Activated CD4-positive, alpha-beta memory T cell treated with anti-CD3 and anti-CD28 coated beads, Interleukin-2, amount 10 ng/mL, durations not matched to agents 7 days and 5 days (primary cell): ENCODE measurements around the gene PTGES3L. TPM values are rescaled to one million over a fixed set of nuclear protein-coding genes. Genes with fewer than 3 reads are reported as not detected.

ENCODE experiments used
- CTCF ChIA-PET: fragments of 350-600 bp; sonication (Branson Sonifier 250); formaldehyde crosslinking; loops from one replicate; lab custom pipeline; 2021; ENCODE audit warnings: antibody characterized with exemption, inconsistent platforms; lab: Charles Lee
- POLR2A ChIA-PET: fragments of 350-600 bp; sonication (Branson Sonifier 250); formaldehyde crosslinking; loops from one replicate; lab custom pipeline; 2021; ENCODE audit warnings: antibody characterized with exemption; lab: Charles Lee
- DNase-seq: peaks from one replicate; pipeline ENCODE4 v3.0.0-alpha.2; 2020
- H3K27ac Mint-ChIP-seq: one replicate; pipeline ENCODE4 v1.8.0; 2021; ENCODE audit warnings: mild to moderate bottlenecking, mixed read lengths
- H3K27me3 Mint-ChIP-seq: one replicate; pipeline ENCODE4 v1.8.0; 2021; ENCODE audit warnings: mixed read lengths
- H3K36me3 Mint-ChIP-seq: one replicate; pipeline ENCODE4 v1.8.0; 2021; ENCODE audit warnings: low read depth, mixed read lengths
- H3K4me1 Mint-ChIP-seq: one replicate; pipeline ENCODE4 v1.8.0; 2021; ENCODE audit warnings: mixed read lengths
- H3K4me3 Mint-ChIP-seq: one replicate; pipeline ENCODE4 v1.8.0; 2021; ENCODE audit warnings: mild to moderate bottlenecking, mixed read lengths
- H3K9me3 Mint-ChIP-seq: one replicate; pipeline ENCODE4 v1.8.0; 2021; ENCODE audit warnings: mixed read lengths
- total RNA-seq, 2 experiments: library from RNA; stranded (reverse); gene quantifications; one replicate each; pipeline ENCODE4 v1.2.3, GENCODE V29; 2021

Gene PTGES3L
- total RNA-seq, 2 experiments from 2014 or later = 0.40 to 0.65 TPM

DNA sequence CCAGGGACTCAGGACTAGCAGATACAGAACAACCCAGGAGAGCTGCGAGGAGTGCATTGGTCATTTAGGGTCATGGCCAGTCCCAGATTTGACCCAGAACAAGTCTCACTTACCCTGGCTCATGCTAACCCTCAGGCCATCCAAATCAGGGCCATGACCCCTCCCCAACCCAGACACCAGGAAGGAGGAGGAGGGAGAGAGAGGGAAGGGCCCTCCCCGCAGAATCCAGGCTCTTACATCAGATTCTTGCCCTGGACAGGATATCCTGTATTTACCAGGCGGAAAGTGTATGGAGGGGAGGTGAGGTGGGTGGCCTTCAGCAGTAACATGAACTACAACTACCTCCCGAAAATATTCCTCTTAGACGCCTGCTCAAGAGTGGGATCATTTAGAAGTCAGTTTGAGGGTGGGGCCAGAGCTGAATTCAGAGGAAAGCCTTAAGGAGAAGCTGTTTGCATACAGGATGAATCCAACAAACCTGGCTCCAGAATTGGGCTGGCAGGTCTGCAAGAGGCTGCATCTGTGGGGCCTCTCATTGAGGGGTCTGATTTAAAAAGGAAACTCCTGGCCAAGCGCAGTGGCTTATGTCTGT, 40.2 kb upstream of the PTGES3L start:
- H3K4me3 Mint-ChIP-seq = no peak overlapping the region
- H3K9me3 Mint-ChIP-seq = no peaks in the 10 kb centered on the region
- peaks cover 37% of the 10 kb centered on the region for H3K4me1 Mint-ChIP-seq
- H3K27me3 Mint-ChIP-seq = peaks cover 12% of the 10 kb centered on the region
- no peak overlapping the region for H3K27ac Mint-ChIP-seq
- POLR2A ChIA-PET = interaction anchor here (1.1 to 3.0 kb wide), 2 partner anchors 18 to 21 kb away, joined by 3 to 22 read pairs; partner anchors contain the start of gene RPL27
- H3K36me3 Mint-ChIP-seq = peaks cover 9% of the 10 kb centered on the region
- DNase-seq = no peak
- CTCF ChIA-PET = interaction anchor here (1.7 kb wide), 1 partner anchor 13 kb away, joined by 3 read pairs; the partner anchor contains the start of gene IFI35

GRCh38 chr17:43019418-43019817, 39.5 kb upstream of the PTGES3L start:
- H3K27me3 Mint-ChIP-seq = peaks cover 7% of the 10 kb centered on the region
- ChIA-PET CTCF (interaction anchor here (1.1 kb wide), 1 partner anchor 12 kb away, joined by 6 read pairs; no protein-coding TSS in a partner anchor), POLR2A (interaction anchor here (1.0 to 2.5 kb wide), 2 partner anchors 12 to 20 kb away, joined by 3 to 14 read pairs; partner anchors contain the start of gene IFI35)
- no peak overlapping the region for H3K4me3 Mint-ChIP-seq
- H3K9me3 Mint-ChIP-seq = no peaks in the 10 kb centered on the region
- H3K27ac Mint-ChIP-seq = no peak overlapping the region
- no peak for DNase-seq
- H3K36me3 Mint-ChIP-seq = peaks cover 15% of the 10 kb centered on the region
- peaks cover 32% of the 10 kb centered on the region for H3K4me1 Mint-ChIP-seq

DNA sequence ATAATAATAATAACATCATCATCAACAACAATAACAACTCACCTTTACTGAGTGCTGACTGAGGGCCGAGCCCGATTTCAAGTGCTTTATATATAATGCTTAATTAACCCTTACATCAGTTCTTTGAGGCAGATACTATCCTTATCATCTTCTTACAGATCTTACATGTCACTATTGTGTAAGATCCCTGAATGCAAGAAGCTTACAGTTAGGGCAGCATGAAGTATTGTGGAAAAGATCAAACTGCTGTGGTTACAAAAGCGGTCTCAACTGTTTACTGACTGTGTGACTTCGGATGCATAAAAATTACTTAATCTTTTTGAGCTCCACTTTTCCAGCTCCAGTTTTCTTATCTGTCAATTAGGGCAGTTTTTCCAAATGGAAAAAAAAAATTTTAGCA, 39.1 kb upstream of the PTGES3L start:
- H3K4me3 Mint-ChIP-seq = no peak overlapping the region
- H3K27ac Mint-ChIP-seq = no peak overlapping the region
- ChIA-PET POLR2A (interaction anchor here (1.0 to 2.5 kb wide), 2 partner anchors 12 to 20 kb away, joined by 3 to 14 read pairs; partner anchors contain the start of gene IFI35), CTCF (interaction anchor here (1.1 kb wide), 1 partner anchor 12 kb away, joined by 6 read pairs; no protein-coding TSS in a partner anchor)
- peaks cover 19% of the 10 kb centered on the region for H3K36me3 Mint-ChIP-seq
- DNase-seq = no peak
- peaks cover 4% of the 10 kb centered on the region for H3K27me3 Mint-ChIP-seq
- H3K9me3 Mint-ChIP-seq = no peaks in the 10 kb centered on the region
- H3K4me1 Mint-ChIP-seq = peaks cover 27% of the 10 kb centered on the region

- ChIA-PET POLR2A (interaction anchor here (0.5 to 2.5 kb wide), 4 partner anchors 9 to 20 kb away, joined by 3 to 14 read pairs (median 5); partner anchors contain the start of genes IFI35 and RPL27), CTCF (interaction anchor here (1.0 to 1.1 kb wide), 2 partner anchors 11 to 89 kb away, joined by 3 to 6 read pairs; no protein-coding TSS in a partner anchor)
- no peak overlapping the region for H3K27ac Mint-ChIP-seq
- DNase-seq = peak; percentile 35
- peaks cover 26% of the 10 kb centered on the region for H3K4me1 Mint-ChIP-seq
- peaks cover 4% of the 10 kb centered on the region for H3K27me3 Mint-ChIP-seq
- peaks cover 25% of the 10 kb centered on the region for H3K36me3 Mint-ChIP-seq
- H3K9me3 Mint-ChIP-seq = no peaks in the 10 kb centered on the region
- no peak overlapping the region for H3K4me3 Mint-ChIP-seq
Observed at GRCh38 chr17:43018008-43018853, 38.4 kb upstream of the PTGES3L start.

DNA sequence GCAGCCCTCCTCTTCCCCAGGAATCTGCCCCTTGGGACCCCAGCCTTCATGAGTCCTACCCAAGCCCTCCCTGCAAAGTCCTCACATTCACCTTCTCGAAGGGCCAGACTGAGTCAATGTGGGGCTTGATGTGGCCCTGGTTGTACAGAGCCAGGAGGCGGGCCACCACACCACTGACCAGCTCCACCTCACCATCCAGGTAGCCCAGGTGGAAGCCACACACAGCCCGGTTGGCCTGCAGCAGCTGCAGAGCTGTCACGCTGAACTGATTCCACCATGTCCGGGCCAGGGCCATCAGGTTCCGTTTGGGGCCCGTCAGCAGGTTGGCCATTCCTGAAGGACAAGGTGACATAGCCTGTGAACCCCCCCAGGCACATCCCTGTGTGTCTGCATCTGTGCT, 36.3 kb upstream of the PTGES3L start:
- H3K4me3 Mint-ChIP-seq = no peak overlapping the region

GRCh38 chr17:43015579-43015978, 35.7 kb upstream of the PTGES3L start:
- Mint-ChIP-seq H3K4me1 (peaks cover 30% of the 10 kb centered on the region), H3K9me3 (no peaks in the 10 kb centered on the region), H3K36me3 (peaks cover 42% of the 10 kb centered on the region), H3K4me3 (no peak overlapping the region), H3K27me3 (peaks cover 3% of the 10 kb centered on the region), H3K27ac (no peak overlapping the region)
- no peak for DNase-seq
- CTCF ChIA-PET = interaction anchor here (0.6 kb wide), 1 partner anchor 17 kb away, joined by 3 read pairs; the partner anchor contains the start of gene RPL27
- POLR2A ChIA-PET = interaction anchor here (1.6 to 2.1 kb wide), 2 partner anchors 9 to 18 kb away, joined by 4 to 5 read pairs; partner anchors contain the start of gene IFI35

More for the DNA sequence above, 36.3 kb upstream of the PTGES3L start:
- DNase-seq = no peak
- H3K27me3 Mint-ChIP-seq = peaks cover 3% of the 10 kb centered on the region
- no peak overlapping the region for H3K27ac Mint-ChIP-seq
- no peaks in the 10 kb centered on the region for H3K9me3 Mint-ChIP-seq
- CTCF ChIA-PET = no interaction called here
- H3K4me1 Mint-ChIP-seq = peaks cover 29% of the 10 kb centered on the region
- POLR2A ChIA-PET = interaction anchor here (2.1 kb wide), 1 partner anchor 9 kb away, joined by 5 read pairs; the partner anchor contains the start of gene IFI35
- peaks cover 39% of the 10 kb centered on the region for H3K36me3 Mint-ChIP-seq

DNA sequence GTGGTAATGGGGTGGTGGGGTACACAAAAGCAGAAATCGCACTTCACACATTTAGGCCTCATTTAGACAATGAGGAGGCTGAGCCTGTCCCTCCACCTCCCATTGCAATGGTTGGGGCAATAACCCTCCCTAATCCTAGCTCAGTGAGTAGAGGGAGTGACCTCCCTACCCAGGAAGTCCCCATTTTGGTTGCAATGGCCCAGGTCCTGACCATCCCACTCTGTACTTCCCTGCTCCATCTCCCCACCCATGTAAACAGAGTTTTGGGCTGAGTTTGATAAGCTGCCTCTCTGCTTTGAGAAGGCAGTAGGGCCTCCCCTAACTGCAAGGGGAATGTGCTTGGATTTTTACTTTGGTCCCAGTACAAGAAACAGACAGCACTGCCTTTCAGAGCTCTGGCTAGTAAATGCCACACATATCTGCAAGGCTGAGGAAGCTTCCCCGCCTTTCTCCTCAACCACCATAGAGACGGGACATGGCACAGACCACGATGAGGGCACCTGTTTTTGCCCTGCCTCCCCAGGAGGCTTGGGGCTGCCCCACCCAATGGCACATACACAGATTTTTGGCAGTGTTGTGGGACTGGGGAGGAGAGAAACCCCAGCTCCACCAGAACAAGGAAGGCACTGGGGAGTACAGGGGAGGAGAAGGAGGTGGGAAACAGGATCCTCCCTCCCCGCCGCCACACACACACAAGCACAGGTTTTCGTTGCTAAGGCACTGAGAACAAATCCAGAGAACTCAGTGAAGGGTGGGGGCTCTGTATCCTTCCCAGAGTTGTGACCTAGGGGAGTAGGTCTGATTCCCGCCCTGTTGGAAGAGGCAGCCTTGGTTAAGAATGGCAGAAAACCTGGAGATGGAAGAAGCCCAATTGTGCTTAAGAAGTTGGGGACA, 35.0 kb upstream of the PTGES3L start:
- no peak overlapping the region for H3K27ac Mint-ChIP-seq
- no peak overlapping the region for H3K4me3 Mint-ChIP-seq
- DNase-seq = no peak
- H3K4me1 Mint-ChIP-seq = peaks cover 36% of the 10 kb centered on the region
- H3K9me3 Mint-ChIP-seq = no peaks in the 10 kb centered on the region
- POLR2A ChIA-PET = interaction anchor here (0.7 to 2.1 kb wide), 4 partner anchors 8 to 346 kb away, joined by 3 to 5 read pairs (median 4); partner anchors contain the start of gene IFI35
- H3K27me3 Mint-ChIP-seq = peaks cover 3% of the 10 kb centered on the region
- peaks cover 47% of the 10 kb centered on the region for H3K36me3 Mint-ChIP-seq
- CTCF ChIA-PET = interaction anchor here (0.6 kb wide), 1 partner anchor 17 kb away, joined by 3 read pairs; the partner anchor contains the start of gene RPL27

DNA sequence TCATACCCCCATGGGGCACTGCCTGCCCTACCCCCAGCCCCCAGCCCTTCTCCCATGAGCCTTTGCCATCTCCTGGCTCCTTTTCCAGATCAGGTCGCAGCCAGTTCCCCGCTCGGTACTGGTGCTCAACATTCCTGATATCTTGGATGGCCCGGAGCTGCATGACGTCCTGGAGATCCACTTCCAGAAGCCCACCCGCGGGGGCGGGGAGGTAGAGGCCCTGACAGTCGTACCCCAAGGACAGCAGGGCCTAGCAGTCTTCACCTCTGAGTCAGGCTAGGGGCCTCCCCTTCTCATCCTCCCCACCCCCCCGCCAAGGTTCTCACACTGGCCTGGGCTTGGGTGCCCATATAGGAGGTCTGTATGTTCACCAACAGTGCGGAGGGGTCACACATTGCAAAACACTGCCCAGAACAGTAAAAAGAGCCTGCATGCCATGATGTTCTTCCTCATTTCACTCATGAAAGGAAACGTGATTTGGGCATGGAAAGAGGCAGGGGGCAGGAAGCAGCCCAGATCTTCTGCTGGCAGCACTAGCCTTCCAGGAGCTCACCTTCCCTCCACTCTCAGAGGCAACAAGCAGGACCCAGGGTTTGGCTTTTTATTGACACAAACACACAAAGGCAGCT, 34.3 kb upstream of the PTGES3L start:
- H3K36me3 Mint-ChIP-seq = peaks cover 47% of the 10 kb centered on the region
- H3K27ac Mint-ChIP-seq = no peak overlapping the region
- POLR2A ChIA-PET = interaction anchor here (0.7 to 8.1 kb wide), 4 partner anchors 10 to 346 kb away, joined by 3 to 103 read pairs (median 4); partner anchors contain the start of gene RPL27
- no peak for DNase-seq
- H3K9me3 Mint-ChIP-seq = no peaks in the 10 kb centered on the region
- no peaks in the 10 kb centered on the region for H3K27me3 Mint-ChIP-seq
- no peak overlapping the region for H3K4me3 Mint-ChIP-seq
- CTCF ChIA-PET = no interaction called here
- peaks cover 29% of the 10 kb centered on the region for H3K4me1 Mint-ChIP-seq

DNA sequence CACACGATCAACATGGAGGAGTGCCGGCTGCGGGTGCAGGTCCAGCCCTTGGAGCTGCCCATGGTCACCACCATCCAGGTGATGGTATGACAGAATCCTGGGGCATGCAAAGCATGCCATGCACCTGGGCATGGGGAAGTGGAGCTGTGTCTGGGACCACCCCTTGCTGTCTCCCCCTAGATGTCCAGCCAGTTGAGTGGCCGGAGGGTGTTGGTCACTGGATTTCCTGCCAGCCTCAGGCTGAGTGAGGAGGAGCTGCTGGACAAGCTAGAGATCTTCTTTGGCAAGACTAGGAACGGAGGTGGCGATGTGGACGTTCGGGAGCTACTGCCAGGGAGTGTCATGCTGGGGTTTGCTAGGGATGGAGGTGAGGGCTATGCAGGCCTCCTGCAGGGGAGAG, 33.4 kb upstream of the PTGES3L start:
- no peak for DNase-seq
- Mint-ChIP-seq H3K9me3 (no peaks in the 10 kb centered on the region), H3K27me3 (no peaks in the 10 kb centered on the region), H3K27ac (no peak overlapping the region), H3K36me3 (peaks cover 51% of the 10 kb centered on the region), H3K4me1 (peaks cover 29% of the 10 kb centered on the region), H3K4me3 (no peak overlapping the region)
- ChIA-PET POLR2A (interaction anchor here (8.1 kb wide), 1 partner anchor 15 kb away, joined by 103 read pairs; the partner anchor contains the start of gene RPL27), CTCF (no interaction called here)

DNA sequence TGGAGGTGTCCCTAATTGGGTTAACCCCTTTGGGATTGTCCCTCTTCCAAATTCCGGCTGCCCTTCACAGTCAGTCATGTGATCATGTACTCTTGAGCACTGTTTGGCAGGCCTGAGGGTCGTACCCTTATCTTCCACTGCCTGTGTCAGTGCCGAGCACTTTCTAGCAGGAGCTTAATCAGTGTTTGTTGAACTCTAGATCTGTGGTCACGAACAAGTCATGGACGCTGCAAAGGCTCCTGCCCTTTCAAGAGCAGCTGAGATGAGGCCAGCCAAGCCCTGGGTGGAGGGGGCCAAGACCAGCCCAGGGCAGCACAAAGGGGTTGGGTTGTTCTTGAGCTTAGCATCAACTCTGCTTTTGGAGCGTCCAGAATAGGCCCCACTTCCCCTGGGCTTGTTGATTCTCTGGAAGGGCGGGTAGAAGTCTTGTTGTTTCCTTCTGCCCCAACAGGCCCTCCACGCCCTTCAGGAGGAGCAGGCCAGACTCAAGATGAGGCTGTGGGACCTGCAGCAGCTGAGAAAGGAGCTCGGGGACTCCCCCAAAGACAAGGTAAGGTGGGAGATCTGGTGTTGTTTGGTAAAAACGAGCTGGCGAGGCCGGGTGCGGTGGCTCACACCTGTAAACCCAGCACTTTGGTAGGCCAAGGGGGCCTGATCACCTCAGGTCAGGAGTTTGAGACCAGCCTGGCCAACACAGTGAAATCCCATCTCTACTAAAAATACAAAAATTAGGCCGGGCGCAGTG, 32.0 kb upstream of the PTGES3L start:
- no peak overlapping the region for H3K4me3 Mint-ChIP-seq
- no peak for DNase-seq
- ChIA-PET POLR2A (interaction anchor here (2.0 to 8.1 kb wide), 2 partner anchors 14 to 303 kb away, joined by 6 to 103 read pairs; partner anchors contain the start of gene RPL27), CTCF (interaction anchor here (0.9 kb wide), 1 partner anchor 112 kb away, joined by 3 read pairs; no protein-coding TSS in a partner anchor)
- no peak overlapping the region for H3K27ac Mint-ChIP-seq
- H3K9me3 Mint-ChIP-seq = no peaks in the 10 kb centered on the region
- peaks cover 25% of the 10 kb centered on the region for H3K4me1 Mint-ChIP-seq
- peaks cover 53% of the 10 kb centered on the region for H3K36me3 Mint-ChIP-seq
- H3K27me3 Mint-ChIP-seq = no peaks in the 10 kb centered on the region
